HEK293T (cell line): ENCODE results near the gene ITGB1.

Experiments
- FOXK2 ChIP-seq: fragments of 450-650 bp; IDR thresholded peaks from 2 replicates; pipeline ENCODE4 v1.6.1; 2016; ENCODE audit warnings: mild to moderate bottlenecking
- FOXM1 ChIP-seq: fragments of 450-650 bp; IDR thresholded peaks from 2 replicates; pipeline ENCODE4 v1.6.1; 2017; ENCODE audit warnings: mild to moderate bottlenecking, borderline replicate concordance
- NFRKB ChIP-seq: fragments of 450-650 bp; IDR thresholded peaks from 2 replicates; pipeline ENCODE4 v1.6.1; 2016; ENCODE audit warnings: mild to moderate bottlenecking, moderate library complexity
- SP1 ChIP-seq: fragments of 450-650 bp; IDR thresholded peaks from 2 replicates; pipeline ENCODE4 v1.6.1; 2017
- SUZ12 ChIP-seq: fragments of 450-650 bp; IDR thresholded peaks from 2 replicates; pipeline ENCODE4 v1.6.1; 2016; ENCODE audit warnings: mild to moderate bottlenecking

GRCh38 chr10:32949221-32949678 lies 8.8 kb downstream of the ITGB1 start:
- TF ChIP-seq FOXK2 (no peak), FOXM1 (no peak), SP1 (no peak), NFRKB (no peak), SUZ12 (no peak)
